COLO668 (cell line): ENCODE results near the gene PIP5K1C.
"Not testable (repeated sequence)": the region's sequence is repeated elsewhere in the genome, so short reads cannot be mapped to it uniquely, and the experiment has no call there.

Experiments used
- DNase-seq: peaks from one replicate; lab custom pipeline; 2025; ENCODE audit not compliant: unreplicated experiment; lab: John Stamatoyannopoulos, UW

PIP5K1C gene

DNA sequence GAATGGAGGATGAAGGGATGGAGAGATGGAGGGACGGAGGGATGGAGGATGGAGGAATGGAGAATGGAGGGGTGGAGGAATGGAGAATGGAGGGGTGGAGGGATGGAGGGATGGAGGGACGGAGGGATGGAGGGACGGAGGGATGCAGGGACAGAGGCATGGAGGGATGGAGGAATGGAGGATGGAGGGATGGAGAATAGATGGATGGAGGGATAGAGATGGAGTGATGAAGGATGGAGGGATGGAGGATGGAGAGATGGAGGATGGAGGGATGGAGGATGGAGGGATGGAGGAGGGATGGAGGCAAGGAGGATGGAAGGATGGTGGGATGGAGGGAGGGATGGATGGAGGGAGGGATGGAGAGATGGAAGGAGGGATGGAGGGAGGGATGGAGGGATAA, 22.1 kb downstream of the PIP5K1C start:
- no peak for DNase-seq

DNA sequence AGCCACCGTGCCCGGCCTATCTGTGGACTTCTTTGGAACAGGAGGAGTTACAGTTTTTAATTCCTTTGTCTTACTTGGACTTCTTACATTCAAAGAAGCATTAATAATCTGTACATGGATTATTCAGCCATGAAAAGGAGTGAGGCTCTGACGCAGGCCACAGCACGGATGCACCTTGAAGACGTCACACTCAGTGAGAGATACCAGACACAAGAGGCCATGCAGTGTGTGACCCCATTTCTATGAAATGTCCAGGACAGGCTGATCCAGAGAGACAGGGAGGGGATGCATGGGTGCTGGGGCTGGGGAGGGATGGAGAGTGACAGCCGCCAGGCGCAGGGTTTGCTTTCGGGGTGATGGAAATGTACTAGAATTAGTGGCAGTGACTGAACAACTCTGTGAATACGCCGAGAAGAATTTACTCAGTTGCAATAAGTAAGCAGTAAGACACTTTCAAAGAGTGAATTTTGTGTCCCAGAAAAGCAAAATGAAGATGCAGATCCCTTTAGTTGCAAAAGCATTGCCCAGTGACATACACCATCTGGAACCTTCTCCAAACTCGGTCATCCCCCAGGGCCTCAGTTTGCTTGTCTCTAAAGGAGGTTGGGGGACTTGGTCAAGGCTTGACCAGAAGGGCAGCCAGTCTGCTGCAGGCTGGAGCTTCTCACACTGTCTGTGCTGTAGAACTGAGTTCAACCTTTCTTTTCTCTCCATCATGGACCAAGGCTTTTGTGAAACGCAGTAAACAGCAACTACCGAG, 25.3 kb downstream of the PIP5K1C start:
- no peak for DNase-seq

DNA sequence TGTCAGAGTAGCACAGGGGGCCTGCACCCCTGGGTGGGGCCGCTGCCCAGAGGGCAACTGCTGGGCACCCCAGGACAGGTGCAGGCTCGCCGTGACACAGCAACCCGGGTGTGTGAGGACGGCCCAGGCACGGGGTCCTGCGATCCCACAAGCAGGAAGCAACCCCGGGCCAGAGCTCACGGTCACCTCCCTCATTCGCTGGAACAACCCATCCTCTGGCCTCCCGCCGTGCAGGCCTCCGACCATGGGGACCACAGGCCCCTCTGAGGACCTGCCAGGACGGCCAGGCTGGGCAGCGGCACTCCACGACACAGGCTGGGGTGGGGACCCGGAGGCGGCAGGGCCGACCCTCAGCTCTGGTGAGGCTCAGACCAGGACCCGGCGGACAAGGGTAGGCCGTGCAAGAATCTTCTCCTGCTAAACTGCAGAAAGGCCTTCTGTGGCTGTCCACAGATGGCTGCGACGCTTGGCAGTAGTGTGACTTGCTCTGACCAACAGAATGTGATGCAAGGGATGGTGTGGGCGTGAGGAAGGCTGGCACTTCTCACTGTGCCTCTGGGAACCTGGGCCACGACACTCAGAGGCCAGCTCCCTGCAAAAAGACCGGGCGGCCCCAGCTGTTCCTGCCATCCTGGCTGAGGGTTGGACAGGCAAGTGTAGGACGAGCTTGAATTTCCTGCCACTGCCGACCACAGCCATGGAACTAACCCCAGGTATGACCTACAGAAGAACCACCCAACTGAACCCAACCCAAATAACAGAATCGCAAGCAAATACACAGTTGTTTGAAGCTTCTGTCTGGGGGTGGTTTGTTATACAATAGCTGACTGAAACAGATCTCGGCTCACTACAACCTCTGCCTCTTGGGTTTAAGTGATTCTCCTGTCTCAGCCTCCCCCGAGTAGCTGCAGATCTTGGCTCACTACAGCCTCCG, 26.5 kb downstream of the PIP5K1C start:
- no peak for DNase-seq

DNA sequence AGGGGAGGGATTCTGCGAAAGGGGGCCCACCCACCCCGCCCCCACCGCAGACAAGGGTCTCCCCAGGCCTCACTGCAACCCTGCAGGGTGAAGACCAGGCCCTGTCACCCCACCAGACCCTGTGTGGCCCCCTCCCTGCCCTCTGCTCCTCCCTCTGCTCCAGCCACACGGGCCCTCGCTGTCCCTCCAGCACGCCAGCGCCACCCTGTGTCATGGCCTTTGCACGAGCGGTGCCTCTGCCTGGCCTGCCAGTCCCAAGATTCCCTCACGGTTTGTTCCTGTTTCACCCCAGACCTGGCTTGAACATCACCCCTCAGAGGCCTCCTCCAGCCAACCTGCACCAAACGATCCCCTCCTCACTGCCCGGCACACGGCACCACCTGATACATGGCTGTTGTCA, 27.3 kb downstream of the PIP5K1C start:
- DNase-seq: no peak

DNA sequence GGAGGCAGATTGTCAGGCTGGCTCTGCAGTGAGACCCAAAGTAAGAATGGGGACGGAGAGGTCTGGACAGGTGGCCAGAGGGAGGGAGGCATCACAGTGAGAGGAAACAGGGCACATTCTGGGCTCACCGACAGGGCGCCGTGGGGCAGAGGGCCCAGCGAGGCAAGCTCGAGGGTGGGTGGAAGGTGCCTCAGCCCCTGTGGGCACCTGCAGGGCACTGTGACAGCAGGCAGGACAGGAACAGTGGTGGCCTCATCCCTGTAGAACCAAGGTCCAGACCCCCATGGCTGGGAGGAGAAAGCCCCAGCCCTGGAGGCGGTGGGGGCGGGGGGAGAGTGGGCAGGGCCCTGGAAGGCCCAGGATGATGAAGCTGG, 27.7 kb downstream of the PIP5K1C start:
- no peak for DNase-seq

DNA sequence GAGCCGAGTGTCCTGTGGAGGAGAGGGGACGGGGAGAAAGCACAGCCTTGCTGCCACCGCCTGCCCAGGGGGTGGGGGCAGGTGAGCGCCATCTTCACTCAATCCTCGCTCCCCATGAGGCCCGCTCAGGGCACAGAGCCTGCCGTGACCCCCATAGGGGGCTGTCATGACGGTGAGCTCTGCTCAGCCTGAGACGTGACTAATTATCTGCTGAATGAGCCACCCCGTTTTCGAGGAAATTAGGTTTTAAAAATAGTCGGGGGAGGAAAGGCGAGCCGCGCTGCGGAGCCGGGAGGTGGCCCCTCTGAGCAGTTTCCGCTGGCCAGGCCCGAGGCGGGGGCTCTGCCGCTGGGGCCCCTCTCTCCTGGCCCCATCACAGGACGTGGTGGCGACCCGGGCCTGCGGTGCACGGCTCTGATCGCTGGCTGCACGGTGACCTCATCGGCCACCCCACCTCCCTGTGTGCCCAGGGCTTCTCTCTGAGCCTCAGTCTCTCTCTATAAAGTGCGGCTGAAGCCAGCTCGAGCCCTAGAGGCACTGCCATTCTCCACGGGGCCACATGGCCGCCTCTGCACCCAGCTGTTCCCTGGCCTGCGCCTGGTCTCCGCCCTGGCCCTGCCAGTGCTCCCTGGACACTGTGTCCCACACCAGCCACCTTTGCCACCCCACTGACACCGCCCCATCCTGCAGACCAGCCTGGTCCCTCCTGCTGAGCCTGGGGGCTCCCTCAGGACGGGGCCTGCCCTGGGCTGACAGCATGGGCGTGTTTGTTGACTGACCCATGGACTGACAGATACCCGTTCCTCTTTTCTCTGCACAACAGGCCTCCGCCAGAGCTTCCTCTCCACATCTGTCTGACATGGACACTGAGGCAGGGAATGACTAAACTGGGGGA, 28.3 kb downstream of the PIP5K1C start:
- no peak for DNase-seq

DNA sequence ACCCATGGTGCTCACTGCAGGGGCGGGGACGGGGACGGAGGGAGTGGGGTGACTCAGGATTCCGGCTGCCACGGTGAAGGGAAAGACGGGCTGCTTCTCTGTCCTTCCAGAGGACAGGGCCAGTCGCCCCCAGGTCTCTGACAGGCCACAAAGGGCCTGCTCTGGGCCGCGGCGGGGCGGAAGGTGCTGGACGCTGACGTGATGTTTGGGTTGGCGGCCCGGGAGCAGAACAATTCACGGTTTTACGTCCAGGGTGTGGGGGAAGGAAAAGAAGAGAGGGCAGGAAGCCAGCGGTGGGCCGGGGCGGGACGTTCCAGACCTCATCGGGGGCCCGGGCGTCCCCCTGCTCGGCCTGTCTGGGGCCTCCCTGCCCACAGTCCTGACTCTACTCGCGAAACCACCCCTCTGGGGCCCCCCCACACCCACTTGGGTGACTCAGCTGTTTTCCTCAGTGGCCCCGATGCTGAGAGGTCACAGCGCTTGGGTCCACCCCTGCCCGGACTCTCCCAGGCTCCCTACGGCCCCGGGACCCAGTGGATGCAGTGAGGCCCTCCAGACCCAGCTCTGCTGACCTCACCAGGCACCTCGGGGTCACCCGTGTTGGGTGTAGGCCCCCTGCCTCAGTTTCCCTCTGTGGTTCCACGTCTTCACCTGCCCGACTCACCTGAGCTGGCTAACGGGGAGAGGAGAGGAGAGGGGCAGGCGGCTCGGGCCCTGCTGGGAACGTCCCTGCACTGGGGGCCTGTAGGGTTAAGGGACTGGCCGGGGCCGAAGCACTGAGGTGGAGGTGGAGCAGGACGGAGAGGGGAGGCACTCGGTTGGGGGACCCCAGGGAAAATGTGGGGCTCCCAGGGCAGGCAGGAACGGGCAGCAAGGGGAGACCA, 29.2 kb downstream of the PIP5K1C start:
- no peak for DNase-seq

DNA sequence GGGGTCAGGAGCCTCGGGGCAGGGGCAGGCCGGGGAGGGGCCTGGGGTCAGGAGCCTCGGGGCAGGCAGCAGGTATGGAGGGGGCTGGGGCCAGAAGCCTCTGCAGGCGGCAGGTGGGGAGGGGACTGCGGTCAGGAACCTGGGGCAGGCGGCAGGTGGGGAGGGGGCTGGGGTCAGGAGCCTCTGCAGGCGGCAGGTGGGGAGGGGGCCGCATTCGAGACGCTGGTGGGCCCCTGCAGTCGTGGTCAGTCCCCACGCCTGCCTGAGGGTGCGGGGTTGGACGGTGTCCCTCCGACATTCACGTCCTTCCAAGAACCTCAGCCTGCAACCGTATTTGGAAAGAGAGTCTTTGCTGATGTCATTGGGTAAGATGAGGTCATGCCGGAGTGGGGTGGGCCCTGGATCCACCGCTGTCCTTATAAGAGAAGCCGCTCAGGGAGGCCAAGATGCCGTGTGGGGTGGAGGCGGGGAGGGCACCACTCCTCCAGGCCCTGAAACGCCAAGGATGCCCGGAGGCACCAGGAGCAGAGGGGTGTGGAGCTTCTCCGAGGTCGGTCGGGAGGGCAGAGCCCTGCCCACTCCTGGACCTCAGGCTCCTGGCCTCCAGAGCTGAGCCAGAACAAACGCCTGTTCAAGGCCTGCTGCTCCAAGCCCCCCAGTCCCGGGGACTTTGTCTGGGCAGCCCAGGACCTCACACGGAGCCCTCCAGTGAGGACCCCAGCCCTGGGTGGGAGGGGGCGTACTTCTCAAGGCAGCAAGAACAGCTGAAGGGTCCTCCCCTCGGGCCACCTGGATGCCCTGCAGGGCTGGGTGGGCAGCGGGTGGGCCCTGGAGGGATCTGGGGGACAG, 30.1 kb downstream of the PIP5K1C start:
- DNase-seq: no peak

DNA sequence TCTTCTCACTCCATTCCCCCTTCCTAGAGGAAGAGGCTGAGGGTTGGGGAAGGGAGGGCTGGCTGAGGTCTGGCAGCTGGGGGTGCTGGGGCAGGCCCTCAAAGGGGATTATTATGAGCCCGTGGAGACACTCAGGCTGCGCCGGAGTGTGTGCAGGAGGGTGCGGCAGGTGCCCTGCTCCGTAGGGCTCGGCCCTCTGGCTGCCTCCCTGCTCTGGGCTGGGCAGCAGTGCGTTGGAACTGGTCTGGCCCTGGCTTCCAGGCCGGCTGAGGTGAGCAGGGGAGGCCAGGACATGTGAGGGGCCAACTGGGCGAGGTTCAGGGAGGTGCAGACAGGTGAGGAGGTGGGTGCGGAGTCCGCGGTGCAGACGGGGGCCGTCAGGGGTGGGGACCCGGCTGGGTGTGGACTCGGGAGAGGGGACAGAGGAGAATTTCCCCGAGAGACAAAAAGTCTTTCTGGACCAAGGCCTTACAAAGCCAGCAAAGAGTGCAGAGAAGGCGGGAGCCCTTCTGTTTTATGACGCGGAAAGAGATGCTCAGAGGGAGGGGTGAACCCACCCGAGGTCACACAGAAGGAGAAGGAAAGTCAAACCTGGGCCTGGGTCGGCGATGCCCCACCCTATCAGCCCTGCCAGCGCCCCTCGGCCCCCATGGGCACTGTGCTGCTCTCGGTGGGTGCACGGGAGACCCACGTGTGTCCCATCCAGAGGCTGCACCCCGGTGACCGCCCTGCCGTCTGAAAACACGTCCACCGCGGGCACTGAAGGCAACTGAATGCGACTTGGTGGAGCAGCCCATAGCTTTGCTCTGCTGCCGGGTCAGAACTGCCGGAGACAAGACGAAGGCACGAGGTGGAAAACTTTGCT, 31.0 kb downstream of the PIP5K1C start:
- DNase-seq: no peak

DNA sequence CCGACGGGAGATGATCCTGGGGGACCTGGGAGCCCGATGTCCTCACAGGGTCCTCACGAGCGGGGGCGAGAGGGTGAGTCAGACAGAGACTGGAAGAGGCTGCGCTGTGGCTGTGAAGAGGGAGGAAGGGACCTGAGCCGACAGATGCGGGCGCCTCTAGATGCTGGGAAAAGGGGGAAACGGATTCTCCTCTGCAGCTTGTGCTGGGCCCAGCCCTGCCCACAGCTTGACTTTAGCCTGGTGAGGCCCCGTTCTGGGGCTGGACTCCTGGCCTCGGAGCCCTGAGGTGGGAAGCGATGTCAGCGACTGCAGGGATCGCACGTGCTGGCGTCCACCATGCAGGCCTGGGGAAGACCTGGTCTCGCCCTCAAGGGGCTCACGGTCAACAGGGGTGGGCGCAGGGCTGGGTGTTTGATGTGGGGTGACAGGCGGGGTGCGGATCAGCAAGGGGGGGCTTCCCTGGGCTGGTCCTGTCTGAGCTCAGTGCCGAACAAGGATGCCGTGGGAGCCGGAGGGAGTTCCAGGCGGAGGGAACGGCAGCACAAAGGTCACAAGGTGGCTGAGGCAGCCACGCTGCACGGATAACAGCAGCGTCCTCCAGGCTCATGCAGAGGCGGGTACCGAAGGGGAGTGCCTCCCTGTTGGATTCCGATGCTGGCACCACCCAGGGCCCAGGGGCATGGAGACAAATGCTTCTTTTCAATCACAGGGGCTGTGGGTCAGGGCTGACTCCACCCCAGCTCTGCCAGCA, 31.8 kb downstream of the PIP5K1C start:
- no peak for DNase-seq

DNA sequence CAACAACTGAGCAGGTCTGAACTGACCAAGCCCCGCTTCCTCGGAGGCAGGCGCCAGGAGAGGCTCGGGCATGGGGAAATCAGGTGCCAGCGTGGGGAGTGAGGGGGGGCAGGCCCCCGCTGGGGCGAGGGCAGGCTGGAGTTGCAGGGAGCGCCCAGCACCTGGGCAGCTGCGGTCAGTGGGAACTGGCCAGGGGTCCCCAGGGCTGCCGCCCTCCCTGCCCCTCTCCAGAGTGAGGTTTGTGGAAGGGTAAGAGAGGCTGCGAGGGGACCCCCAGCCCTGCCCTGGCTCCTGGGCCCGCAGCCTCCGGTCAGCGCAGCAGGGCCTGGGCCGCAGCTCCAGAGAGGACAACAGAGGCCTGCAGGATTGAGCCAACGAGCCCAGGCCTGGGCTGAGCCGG, 32.5 kb downstream of the PIP5K1C start:
- DNase-seq: no peak

DNA sequence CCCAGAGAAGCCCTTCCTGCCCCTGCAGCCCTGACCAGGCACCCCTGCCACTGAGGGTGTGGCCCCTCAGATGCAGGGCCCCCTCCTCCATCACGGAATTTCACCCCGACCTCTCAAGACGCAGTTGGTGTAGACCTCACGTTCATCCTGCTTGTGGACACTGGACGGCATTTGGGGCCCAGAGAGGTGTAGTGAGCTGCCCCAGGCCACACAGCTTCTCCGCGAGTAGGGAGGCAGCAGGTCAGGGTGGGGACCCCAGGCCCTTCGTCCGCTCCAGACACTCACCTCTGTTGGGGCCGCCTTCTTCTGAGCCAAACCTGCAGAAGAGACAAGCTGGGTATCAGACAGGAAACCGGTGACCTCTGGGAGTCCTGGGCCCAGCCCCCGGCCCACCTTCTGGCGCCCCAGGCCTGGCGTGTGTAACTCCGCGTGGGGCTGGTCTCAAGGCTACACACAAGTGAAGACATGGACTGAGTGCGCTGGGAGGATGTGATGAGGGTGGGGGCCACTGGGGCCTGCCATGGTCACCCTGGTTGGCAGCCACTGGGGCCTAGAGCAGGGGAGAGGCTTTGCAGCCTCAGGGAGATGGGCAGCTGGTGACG, 33.1 kb downstream of the PIP5K1C start:
- DNase-seq: no peak

DNA sequence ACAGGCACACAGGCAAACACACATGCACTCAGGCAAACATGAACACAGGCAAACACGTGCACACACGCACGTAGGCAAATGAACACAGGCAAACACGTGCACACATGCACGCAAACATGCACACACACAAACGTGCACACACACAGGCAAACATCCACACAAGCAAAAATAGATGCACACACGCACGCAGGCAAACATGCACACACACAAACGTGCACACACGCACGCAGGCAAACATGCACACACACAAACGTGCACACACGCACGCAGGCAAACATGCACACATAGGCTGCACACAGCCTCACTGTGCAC, 33.8 kb downstream of the PIP5K1C start:
- not testable (repeated sequence) for DNase-seq

DNA sequence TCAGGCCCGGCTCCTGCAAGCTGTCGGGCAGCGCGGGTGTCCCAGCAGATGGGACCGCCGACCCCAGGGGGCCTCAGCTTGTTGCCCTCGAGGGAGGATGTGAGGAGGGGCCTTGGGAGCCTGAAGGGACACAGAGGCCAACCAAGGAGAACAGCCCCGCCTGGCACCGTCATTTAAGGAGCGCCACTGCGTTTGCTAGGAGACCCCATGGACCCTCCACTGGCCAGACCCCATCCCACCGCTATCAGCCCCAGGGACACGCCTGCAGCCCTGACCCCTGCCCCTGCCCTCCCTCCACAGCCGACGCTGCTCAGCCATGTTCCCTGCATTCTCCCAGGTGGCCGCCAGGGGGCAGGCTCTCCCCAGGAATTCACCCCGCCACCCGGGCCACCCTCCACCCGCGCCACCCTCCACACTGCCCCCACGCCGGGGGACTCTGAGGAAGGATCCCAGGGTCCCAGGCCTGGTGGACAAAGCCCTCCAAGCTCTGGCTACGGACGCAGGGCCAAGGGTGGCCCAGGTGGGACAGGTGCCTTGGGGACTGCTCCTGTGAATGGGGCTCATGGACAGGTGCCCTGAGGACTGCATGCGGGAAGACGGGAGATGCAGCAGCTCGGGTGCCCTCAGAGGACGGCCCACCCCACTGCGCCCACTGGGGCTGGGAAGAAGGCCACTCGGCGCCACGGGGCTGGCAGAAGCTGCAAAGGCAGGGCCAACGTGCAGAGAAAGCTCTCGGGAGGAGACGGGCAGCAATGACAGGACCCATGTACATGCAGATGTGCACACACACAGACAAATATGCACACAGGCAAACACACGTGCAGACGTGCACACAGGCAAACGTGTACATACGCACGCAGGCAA, 34.4 kb downstream of the PIP5K1C start:
- peak; percentile 49 for DNase-seq

DNA sequence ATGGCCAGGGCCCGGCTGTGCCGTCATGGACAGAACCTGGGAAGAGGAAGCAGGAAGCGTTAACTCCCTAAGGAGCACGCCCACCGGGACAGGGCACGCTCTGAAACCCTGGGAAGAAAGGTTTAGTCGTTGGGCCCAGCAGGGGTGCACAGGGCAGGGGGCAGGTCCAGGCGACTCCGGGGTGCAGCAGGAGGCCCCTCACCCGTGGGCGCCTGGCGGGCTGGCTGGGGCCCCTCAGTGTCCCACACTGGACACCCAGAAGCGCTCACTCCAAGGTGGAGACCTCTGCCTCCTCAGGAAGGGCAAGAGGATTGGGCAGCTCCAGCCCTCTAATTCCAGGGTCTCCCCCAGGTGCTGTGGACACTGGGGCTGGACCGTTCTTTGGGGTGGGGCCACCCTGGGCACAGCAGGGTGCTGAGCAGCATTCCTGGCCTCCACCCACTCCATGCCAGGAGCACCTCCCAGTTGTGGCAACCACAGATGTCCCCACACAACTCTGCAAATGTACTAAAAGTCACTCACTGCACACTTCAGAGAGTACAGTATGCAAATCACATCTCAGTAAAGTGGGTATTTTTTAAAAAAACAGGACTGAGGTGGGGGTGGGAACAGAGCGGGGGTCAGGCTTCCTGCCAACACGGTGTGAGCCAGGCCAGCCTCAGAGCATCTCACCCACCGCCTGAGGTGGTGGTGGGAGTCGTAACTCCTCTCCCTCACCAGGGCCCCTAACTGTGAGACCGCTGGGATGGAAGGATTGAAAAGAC, 35.2 kb downstream of the PIP5K1C start:
- no peak for DNase-seq

DNA sequence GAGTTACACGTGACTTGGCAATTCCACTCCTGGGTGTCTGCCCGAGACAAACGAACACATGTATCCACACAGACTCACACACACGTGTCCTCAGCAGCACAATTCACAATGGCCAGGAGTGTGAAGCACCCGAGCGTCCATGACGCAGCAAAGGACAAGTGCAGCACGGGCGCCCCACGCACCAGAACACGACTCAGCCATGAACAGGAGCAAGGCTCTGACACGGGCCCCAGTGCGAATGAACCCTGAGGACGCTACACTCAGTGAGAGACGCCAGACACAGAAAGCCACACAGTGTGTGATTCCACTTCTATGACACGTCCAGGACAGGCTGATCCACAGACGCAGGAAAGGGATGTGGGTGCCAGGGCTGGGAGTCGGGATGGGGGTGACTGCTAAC, 36.4 kb downstream of the PIP5K1C start:
- DNase-seq: no peak
